OCI-LY7 (cell line): ENCODE data around the gene TPP1.

Source experiments
- EZH2phosphoT487 ChIP-seq: fragments of 200-600 bp; sonication (generic); IDR thresholded peaks from 2 replicates; pipeline ENCODE4 v1.6.1; 2018; ENCODE audit warnings: low read depth, borderline replicate concordance, mild to moderate bottlenecking, mixed run types, antibody characterized with exemption, low read length, moderate library complexity, mixed read lengths
- TF ChIP-seq, protein P1 (sequence below): fragments of 200-600 bp; sonication (generic); conservative IDR thresholded peaks from 2 replicates; pipeline ENCODE4 v1.5.1; 2014; ENCODE audit warnings: mild to moderate bottlenecking, antibody characterized with exemption, low read length, moderate library complexity, mixed read lengths

DNA sequence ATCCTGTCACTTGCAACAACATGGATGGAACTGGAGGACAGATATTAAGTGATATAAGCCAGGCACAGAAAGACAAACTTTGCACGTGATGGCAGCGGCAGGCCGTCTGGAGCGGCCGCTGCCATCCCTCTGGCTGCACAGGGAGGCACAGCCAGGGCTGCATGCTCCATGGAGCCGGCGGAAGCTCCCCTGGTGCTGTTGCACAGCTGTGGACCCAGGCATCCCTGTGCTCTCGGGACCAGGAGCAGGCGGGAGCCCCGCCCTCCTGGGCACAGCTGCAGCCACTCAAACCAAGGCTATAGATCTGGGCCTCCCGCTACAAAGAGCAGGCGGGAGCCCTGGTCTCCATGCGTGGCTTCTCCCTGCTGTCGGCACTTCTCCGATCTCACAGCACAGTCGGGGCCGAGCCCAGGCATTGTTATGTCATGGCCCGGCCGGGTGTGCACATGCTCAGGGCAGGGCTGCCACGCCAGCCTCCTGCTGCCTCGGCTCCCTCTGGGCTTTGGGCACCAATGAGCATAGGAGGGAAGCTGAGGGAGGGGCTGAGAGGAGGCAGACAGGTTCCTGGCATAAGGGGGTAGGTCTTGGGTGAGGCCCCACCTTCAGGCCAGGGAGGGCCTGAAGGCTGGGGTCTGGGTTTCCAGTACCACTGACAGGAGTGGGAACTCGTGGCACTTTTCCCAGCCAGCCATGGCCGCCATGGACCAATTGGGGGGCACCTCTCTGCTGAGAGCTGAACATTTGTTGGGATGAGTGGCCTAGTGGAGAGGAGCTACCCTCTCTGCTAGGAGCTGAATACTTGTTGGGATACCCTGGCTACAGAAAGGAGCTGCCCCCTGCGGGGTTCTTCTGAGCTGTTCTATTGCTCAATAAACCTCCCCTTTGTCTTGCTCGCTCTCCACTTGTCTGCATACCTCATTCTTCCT, 32.5 kb downstream of the TPP1 start:
- TF ChIP-seq, protein P1, sequence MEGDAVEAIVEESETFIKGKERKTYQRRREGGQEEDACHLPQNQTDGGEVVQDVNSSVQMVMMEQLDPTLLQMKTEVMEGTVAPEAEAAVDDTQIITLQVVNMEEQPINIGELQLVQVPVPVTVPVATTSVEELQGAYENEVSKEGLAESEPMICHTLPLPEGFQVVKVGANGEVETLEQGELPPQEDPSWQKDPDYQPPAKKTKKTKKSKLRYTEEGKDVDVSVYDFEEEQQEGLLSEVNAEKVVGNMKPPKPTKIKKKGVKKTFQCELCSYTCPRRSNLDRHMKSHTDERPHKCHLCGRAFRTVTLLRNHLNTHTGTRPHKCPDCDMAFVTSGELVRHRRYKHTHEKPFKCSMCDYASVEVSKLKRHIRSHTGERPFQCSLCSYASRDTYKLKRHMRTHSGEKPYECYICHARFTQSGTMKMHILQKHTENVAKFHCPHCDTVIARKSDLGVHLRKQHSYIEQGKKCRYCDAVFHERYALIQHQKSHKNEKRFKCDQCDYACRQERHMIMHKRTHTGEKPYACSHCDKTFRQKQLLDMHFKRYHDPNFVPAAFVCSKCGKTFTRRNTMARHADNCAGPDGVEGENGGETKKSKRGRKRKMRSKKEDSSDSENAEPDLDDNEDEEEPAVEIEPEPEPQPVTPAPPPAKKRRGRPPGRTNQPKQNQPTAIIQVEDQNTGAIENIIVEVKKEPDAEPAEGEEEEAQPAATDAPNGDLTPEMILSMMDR, result no peak
- no peak for TF ChIP-seq EZH2phosphoT487
